ENCODE results near the gene TCF25. TPM values are rescaled to one million over a fixed set of nuclear protein-coding genes. Genes with fewer than 3 reads are reported as not detected.

Gene TCF25
- total RNA-seq, 1 experiment from 2014 or later: 345 TPM

GRCh38 chr16:89893642-89894548 is 20.5 kb downstream of the TCF25 start:
- Histone ChIP-seq H3K27me3 (ENCODE audit: insufficient read depth, low read length) (no peaks in the 10 kb centered on the region), H3K9me2 (ENCODE audit: insufficient read depth) (no peaks in the 10 kb centered on the region), H3K27ac (ENCODE audit: low read depth, low read length) (no peak overlapping the region; the same call in 1 of the 2 replicates), H3K9ac (ENCODE audit: low read length) (no peak overlapping the region), H3K4me2 (ENCODE audit: low read length) (no peak overlapping the region), H2AFZ (ENCODE audit: low read depth, low read length, poor library complexity, severe bottlenecking) (no peak overlapping the region), H3K79me2 (ENCODE audit: insufficient read depth, low read length) (peaks cover 18% of the 10 kb centered on the region; the same call in 1 of the 2 replicates), H4K20me1 (ENCODE audit: insufficient read depth) (no peaks in the 10 kb centered on the region), H3K36me3 (ENCODE audit: control insufficient read depth in 1 of 2, insufficient read depth in 2 of 2, low read length in 2 of 2) (peaks cover 54 to 70% of the 10 kb centered on the region in 2 experiments), H3K4me3 (replicated peaks in 1 of 2; ENCODE audit: low read depth in 1 of 2, low read length in 2 of 2) (no peak overlapping the region), H3K4me1 (ENCODE audit: control insufficient read depth in 1 of 2, insufficient read depth in 2 of 2, low read length in 2 of 2) (no peaks in the 10 kb centered on the region), H3K9me3 (ENCODE audit: control insufficient read depth in 1 of 2, insufficient read depth in 1 of 2, low read depth in 1 of 2, low read length in 2 of 2) (no peaks in the 10 kb centered on the region)
- no TSS peak for BruUV-seq (replicated peaks)
- POLR2A ChIA-PET: no interaction called here
- CTCF ChIA-PET: interaction anchor here (2.0 kb wide), 1 partner anchor 16 kb away, joined by 6 read pairs; no protein-coding TSS in a partner anchor
- ATAC-seq: no peak
- intact Hi-C loops (cut with micrococcal nuclease): no loop called here
- TF ChIP-seq JUND (IDR thresholded peaks at IDR 0.05) (no peak), MAX (IDR thresholded peaks at IDR 0.05) (no peak), SIN3A (IDR thresholded peaks at IDR 0.05; ENCODE audit: low read depth) (no peak), CEBPB (IDR thresholded peaks at IDR 0.05; ENCODE audit: low read depth) (no peak), ZFX (IDR thresholded peaks at IDR 0.05) (no peak), ZNF274 (IDR thresholded peaks at IDR 0.05; ENCODE audit: low read depth, low read length) (no peak), EZH2 (IDR thresholded peaks at IDR 0.05) (no peak), ELF1 (IDR thresholded peaks at IDR 0.05; ENCODE audit: borderline replicate concordance, low read depth) (no peak), TCF7L2 (IDR thresholded peaks at IDR 0.05; ENCODE audit: borderline replicate concordance, extremely low read depth, insufficient read depth, insufficient read length) (no peak), POLR2A (IDR thresholded peaks at IDR 0.05; ENCODE audit: borderline replicate concordance, extremely low read depth, insufficient read depth, insufficient read length) (no peak), POLR2AphosphoS5 (IDR thresholded peaks at IDR 0.05; ENCODE audit: low read depth, low read length) (no peak)
- DNase-seq (ENCODE audit: low read depth, low spot score): no peak
- RAD21 ChIA-PET (ENCODE audit: low non-redundant PET in 1 of 2, low total read pairs in 2 of 2, uncharacterized antibody in 2 of 2, unreplicated experiment in 2 of 2): no interaction called here

Measured in HCT116 (cell line).